Measurements from ENCODE around the gene TRPC1. TPM values are rescaled to one million over a fixed set of nuclear protein-coding genes. Genes with fewer than 3 reads are reported as not detected.

TRPC1 gene
- total RNA-seq, 1 experiment from 2014 or later, result 18.6 TPM

DNA sequence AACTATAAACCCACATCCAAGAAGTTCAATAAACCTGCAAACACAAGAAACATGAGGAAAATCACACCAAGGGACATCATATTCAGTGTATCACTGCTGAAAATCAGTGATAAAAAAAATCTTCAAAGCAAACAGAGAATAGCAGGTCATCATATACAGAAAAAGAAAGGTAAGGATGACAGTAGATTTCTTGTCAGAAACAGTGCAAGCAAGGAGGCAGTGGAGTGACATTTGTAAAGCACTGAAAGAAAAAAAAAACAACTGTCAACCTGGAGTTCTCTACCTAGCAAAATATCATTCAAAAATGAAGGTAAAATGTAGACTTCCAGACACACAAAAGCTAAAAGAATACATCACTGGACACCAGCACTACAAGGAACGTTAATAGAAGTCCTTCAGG is 71.5 kb downstream of the TRPC1 start:
- H3T11ph ChIP-seq (ENCODE audit: low read length), result no peak overlapping the region
- no peak overlapping the region for H4K5ac ChIP-seq (ENCODE audit: insufficient read length, low read depth, low read length)
- H3K9me3 Mint-ChIP-seq, result no peaks in the 10 kb centered on the region
- H3K14ac ChIP-seq (ENCODE audit: insufficient read depth, low read length), result no peak overlapping the region
- no peaks in the 10 kb centered on the region for H4K20me1 ChIP-seq (ENCODE audit: control insufficient read depth, insufficient read depth, insufficient read length)
- H3K36me3 Mint-ChIP-seq (ENCODE audit: insufficient read depth in 1 of 3, low read depth in 3 of 3), result peaks cover 3 to 12% (median 9%) of the 10 kb centered on the region in 3 experiments; a peak in 5 of 7 replicates
- H3K9ac ChIP-seq (ENCODE audit: extremely low read depth, insufficient read length, low read length), result no peak overlapping the region
- WGBS (ENCODE audit: extremely low coverage, insufficient read length, low lambda C conversion rate), result no CpG with 5 or more reads among the region's 1 CpG
- H3K9me3 ChIP-seq (ENCODE audit: control insufficient read depth, low read depth, low read length), result no peaks in the 10 kb centered on the region
- no peak overlapping the region for H3K23ac ChIP-seq (ENCODE audit: insufficient read length, low read depth, low read length)
- TF ChIP-seq, protein P1, sequence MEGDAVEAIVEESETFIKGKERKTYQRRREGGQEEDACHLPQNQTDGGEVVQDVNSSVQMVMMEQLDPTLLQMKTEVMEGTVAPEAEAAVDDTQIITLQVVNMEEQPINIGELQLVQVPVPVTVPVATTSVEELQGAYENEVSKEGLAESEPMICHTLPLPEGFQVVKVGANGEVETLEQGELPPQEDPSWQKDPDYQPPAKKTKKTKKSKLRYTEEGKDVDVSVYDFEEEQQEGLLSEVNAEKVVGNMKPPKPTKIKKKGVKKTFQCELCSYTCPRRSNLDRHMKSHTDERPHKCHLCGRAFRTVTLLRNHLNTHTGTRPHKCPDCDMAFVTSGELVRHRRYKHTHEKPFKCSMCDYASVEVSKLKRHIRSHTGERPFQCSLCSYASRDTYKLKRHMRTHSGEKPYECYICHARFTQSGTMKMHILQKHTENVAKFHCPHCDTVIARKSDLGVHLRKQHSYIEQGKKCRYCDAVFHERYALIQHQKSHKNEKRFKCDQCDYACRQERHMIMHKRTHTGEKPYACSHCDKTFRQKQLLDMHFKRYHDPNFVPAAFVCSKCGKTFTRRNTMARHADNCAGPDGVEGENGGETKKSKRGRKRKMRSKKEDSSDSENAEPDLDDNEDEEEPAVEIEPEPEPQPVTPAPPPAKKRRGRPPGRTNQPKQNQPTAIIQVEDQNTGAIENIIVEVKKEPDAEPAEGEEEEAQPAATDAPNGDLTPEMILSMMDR (conservative IDR thresholded peaks at IDR 0.05), result no peak
- peaks cover 3% of the 10 kb centered on the region; the same call in 1 of the 2 replicates for H3K4me1 ChIP-seq (ENCODE audit: insufficient read depth, low read length)
- H2AFZ ChIP-seq (ENCODE audit: low read length), result no peak overlapping the region
- no peak overlapping the region for H2BK5ac ChIP-seq (ENCODE audit: insufficient read length, low read length)
- no peak overlapping the region for H3K27ac ChIP-seq (ENCODE audit: insufficient read length, low read depth, low read length)
- no peak overlapping the region for H3K4ac ChIP-seq (ENCODE audit: low read depth, low read length)
- H3K79me1 ChIP-seq (ENCODE audit: insufficient read depth, low read depth, low read length, poor library complexity, severe bottlenecking), result no peaks in the 10 kb centered on the region
- H2BK120ac ChIP-seq (ENCODE audit: low read depth, low read length, poor library complexity, severe bottlenecking), result no peak overlapping the region
- peaks cover 16% of the 10 kb centered on the region in 2 experiments for H3K4me1 Mint-ChIP-seq
- H4K8ac ChIP-seq (replicated peaks; ENCODE audit: insufficient read length, low read depth, low read length), result no peak overlapping the region
- no peak overlapping the region for H3K18ac ChIP-seq (ENCODE audit: insufficient read length, low read depth, low read length)
- H3K4me3 Mint-ChIP-seq, result no peak overlapping the region
- no peak for DNase-seq
- H4K91ac ChIP-seq (ENCODE audit: insufficient read length, low read depth, low read length), result no peak overlapping the region
- no peak overlapping the region for H2BK15ac ChIP-seq (ENCODE audit: low read depth, low read length)
- no peak overlapping the region for H3K4me2 ChIP-seq (ENCODE audit: insufficient read depth, insufficient read length, low read length)
- H2BK12ac ChIP-seq (ENCODE audit: insufficient read length, low read depth, low read length), result no peak overlapping the region
- H3K27ac Mint-ChIP-seq, result no peak overlapping the region
- H3K27me3 Mint-ChIP-seq (ENCODE audit: low read depth), result no peaks in the 10 kb centered on the region
- no peaks in the 10 kb centered on the region for H3K27me3 ChIP-seq (ENCODE audit: insufficient read depth, low read length)
- H3K56ac ChIP-seq (ENCODE audit: insufficient read length, low read depth, low read length), result no peak overlapping the region
- no peaks in the 10 kb centered on the region for H3K79me2 ChIP-seq (ENCODE audit: insufficient read depth, low read length)
- H2AK5ac ChIP-seq (ENCODE audit: insufficient read length, low read length), result no peak overlapping the region
- H2BK20ac ChIP-seq (ENCODE audit: low read depth, low read length, poor library complexity, severe bottlenecking), result no peak overlapping the region
- no peaks in the 10 kb centered on the region for H3K23me2 ChIP-seq (ENCODE audit: insufficient read length, low read depth, low read length, poor library complexity, severe bottlenecking)
